ENCODE results near the gene VAPB.

DNA sequence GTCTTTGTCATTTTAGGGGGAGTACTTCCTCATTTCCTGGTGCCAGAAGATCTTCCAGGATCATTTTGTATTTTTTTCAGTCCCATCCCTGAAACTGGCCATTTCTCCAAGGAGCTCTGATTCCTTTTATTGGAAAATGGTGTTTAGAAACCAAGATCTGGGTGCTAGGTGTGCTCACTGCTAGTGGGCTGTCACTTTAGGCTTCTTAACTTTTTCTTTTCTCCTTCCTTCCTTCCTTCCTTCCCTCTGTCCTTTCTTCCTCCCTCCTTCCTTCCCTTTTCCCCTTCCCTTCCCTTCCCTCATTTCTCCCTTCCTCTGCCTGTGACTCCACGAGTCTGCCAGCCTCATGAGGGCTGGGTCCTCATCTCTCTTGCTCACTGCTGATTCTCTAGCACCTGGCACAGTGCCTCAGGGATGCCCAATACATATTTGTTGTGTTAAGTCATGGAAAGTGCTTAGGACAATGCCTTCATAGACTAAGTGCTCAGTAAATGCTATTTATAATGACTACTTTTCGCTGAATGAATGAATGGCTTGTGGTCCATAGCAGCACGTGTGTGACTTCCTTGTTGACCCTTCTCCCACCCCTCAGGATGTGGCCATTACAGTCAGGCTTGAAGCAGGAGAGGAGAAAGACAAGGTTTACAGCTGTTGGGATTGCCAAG is 89.2 kb downstream of the VAPB start:
- TF ChIP-seq, protein P1, sequence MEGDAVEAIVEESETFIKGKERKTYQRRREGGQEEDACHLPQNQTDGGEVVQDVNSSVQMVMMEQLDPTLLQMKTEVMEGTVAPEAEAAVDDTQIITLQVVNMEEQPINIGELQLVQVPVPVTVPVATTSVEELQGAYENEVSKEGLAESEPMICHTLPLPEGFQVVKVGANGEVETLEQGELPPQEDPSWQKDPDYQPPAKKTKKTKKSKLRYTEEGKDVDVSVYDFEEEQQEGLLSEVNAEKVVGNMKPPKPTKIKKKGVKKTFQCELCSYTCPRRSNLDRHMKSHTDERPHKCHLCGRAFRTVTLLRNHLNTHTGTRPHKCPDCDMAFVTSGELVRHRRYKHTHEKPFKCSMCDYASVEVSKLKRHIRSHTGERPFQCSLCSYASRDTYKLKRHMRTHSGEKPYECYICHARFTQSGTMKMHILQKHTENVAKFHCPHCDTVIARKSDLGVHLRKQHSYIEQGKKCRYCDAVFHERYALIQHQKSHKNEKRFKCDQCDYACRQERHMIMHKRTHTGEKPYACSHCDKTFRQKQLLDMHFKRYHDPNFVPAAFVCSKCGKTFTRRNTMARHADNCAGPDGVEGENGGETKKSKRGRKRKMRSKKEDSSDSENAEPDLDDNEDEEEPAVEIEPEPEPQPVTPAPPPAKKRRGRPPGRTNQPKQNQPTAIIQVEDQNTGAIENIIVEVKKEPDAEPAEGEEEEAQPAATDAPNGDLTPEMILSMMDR (IDR thresholded peaks at IDR 0.05; ENCODE audit: insufficient read depth, low read depth, low read length), result no peak
- no peak for TF ChIP-seq EZH2 (IDR thresholded peaks at IDR 0.05; ENCODE audit: insufficient read depth, low read length)
